Adrenal gland (tissue), 5 donors: ENCODE data around the gene NHERF1.

Experiments used
- POLR2A ChIP-seq, 2 donors: fragments of 450-650 bp; IDR thresholded peaks; one replicate each; pipeline ENCODE4 v1.6.1; 2017; ENCODE audit warnings: antibody characterized with exemption in 2 of 2, mild to moderate bottlenecking in 2 of 2, moderate library complexity in 1 of 2
- TF ChIP-seq, protein P1 (sequence below), 6 experiments: fragments of 450-650 bp in 4 of 6; fragments of 200-600 bp in 2 of 6; sonication (generic) in 1 of 6; IDR thresholded peaks; 1 replicate in 5 of 6; 2 replicates in 1 of 6; pipeline versions ENCODE4 v1.5.1 to v1.8.0; 2016 to 2021; ENCODE audit warnings: antibody characterized with exemption in 6 of 6, mild to moderate bottlenecking in 2 of 6, moderate library complexity in 1 of 6
- donor health status: DM: no; HTN: no; CAD: no.

DNA sequence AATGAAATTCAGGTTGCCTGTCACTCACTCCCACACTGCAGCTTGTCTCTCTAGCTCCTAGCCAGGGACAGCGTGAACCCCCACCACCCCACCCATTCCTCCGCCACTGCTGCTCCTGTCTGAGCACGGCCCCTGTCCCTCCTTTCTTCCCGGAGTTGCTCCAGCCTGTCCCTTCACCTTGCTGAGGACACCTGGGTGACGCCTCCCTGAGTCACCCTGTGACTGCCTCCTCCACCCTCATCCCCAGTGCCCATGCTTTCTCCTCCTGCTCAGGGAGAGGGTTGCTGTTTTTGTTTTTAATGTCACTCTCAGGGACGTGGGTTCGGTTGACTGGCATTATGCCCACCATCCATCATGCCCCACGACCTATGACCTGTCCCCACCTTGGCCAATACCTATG is 53.5 kb downstream of the NHERF1 start:
- TF ChIP-seq, protein P1, sequence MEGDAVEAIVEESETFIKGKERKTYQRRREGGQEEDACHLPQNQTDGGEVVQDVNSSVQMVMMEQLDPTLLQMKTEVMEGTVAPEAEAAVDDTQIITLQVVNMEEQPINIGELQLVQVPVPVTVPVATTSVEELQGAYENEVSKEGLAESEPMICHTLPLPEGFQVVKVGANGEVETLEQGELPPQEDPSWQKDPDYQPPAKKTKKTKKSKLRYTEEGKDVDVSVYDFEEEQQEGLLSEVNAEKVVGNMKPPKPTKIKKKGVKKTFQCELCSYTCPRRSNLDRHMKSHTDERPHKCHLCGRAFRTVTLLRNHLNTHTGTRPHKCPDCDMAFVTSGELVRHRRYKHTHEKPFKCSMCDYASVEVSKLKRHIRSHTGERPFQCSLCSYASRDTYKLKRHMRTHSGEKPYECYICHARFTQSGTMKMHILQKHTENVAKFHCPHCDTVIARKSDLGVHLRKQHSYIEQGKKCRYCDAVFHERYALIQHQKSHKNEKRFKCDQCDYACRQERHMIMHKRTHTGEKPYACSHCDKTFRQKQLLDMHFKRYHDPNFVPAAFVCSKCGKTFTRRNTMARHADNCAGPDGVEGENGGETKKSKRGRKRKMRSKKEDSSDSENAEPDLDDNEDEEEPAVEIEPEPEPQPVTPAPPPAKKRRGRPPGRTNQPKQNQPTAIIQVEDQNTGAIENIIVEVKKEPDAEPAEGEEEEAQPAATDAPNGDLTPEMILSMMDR (IDR thresholded peaks at IDR 0.05): no peak
- TF ChIP-seq POLR2A (IDR thresholded peaks at IDR 0.05): no peak
